ENCODE results near the gene ADCY7.
A peak's percentile ranks its signal among the peaks of the same experiment; 100 is the strongest.
"Not testable (repeated sequence)": the region's sequence is repeated elsewhere in the genome, so short reads cannot be mapped to it uniquely, and the experiment has no call there.

The ADCY7 gene

DNA sequence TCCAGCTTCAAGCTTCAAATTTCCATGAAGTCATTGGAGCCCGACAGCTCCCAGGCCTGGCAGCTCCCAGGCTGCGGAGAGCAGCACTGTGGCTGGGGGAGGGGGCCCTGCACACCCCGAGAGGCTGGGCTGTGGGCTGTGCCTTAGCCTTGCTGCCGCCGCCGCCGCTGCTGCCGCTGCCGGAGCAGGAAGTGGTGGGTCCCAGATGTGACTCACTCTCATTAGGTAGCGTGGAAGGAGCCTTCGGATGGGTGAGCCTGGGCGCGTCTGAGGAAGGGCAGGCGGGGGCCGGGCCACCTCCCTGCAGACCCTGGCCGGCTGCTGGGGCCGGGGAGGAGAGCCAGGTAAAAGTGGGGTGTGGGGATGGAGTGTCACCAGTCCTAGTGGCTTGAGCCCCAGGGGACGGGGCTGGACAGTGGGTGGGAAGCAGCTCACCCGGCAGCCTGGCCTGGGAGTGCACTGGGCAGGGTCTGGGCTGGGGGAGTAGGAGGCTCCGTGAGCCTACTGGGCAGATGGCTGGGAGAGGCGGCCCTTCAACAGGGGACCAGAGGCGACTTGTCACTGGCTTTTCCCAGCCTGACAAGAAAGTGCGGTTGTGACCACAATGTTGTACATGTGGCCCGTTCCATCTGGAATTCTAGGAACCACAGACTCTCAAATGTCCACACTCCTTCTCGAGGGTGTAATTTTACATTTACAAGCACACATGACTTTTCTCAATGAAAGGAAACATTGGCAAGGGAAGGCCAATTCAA lies at the start of gene ADCY7:
TSS of gene ADCY7 (plus strand) at position 215 of the 755 bp plus-strand sequence. CDS start 21,629 bp downstream, outside the sequence.
- FAIRE-seq: no peak
- TF ChIP-seq POLR2A (IDR thresholded peaks at IDR 0.05; ENCODE audit: low read depth, low read length): 0 out of 2 replicates have a peak, but pooled peaks have one; percentile 15
- peak; percentile 68 for DNase-seq (ENCODE audit: insufficient read length, low spot score)

DNA sequence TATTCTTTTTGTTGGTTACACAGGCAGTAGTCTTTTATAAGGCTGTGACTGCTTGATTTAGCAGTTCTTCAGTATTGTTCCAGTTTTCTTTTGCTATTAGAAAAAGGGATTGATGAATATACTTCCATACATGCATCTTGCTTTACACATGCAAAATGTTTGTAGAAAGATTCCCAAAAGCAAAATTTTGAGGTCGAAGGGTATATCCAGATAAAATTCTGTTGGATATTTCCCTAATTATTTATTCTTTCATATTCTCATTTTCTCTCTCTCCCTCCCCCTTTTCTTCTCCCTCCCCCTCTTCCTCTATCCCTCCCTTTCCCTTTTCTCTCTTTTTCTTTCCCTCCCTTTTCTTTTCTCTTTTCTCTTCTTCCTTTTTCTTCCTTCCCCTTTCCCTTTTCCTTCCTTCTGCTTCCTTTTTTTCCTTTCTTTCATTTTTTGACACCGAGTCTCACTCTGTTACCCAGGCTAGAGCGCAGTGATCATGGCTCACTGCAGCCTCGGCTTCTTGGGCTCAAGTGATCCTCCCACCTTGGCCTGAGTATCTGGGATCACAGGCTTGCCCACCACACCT lies 46.9 kb upstream of the ADCY7 start:
- no peak for TF ChIP-seq POLR2A (IDR thresholded peaks at IDR 0.05; ENCODE audit: low read depth, low read length)
- DNase-seq (ENCODE audit: insufficient read length, low spot score): no peak
- FAIRE-seq: no peak

DNA sequence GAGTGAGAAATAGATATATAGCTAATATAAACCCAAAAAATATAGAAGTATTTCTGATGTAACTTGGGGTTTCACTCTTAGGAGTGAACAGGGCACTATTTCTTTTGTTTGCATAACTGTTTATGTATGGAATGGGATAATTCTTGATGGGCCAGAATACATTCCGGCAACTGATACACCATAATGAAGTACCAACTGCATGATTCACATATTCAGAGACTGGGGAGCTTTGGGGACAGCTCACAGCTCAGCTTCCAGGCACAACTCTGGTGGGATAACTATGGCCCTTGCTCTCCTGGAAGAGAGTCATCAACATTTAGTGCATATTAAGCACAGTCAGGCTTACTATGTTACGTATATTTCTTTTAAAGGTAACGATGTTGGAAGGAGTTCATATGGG lies 42.1 kb upstream of the ADCY7 start:
- DNase-seq (ENCODE audit: insufficient read length, low spot score): no peak
- FAIRE-seq: no peak
- no peak for TF ChIP-seq POLR2A (IDR thresholded peaks at IDR 0.05; ENCODE audit: low read depth, low read length)

DNA sequence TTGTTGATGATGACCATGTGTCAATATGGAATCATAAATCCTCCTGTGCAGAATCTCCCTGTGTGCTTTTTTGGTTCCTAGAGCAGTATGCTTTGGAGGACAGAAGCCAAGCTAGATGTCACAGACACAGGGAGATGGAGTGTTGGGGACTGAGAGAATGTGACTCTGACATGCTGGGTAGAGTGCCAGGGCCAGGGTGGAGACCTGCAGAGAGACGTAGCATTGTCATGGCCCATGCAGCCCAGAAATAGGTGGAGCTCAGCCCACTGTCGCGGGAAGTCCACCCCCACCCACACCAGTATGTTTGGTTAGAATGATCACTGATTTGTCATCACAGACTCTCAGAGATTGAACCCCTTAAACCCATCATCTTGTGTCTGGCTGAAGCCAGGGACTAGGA lies 39.2 kb upstream of the ADCY7 start:
- FAIRE-seq (peak; percentile 55), DNase-seq (ENCODE audit: insufficient read length, low spot score) (no peak)
- no peak for TF ChIP-seq POLR2A (IDR thresholded peaks at IDR 0.05; ENCODE audit: low read depth, low read length)

DNA sequence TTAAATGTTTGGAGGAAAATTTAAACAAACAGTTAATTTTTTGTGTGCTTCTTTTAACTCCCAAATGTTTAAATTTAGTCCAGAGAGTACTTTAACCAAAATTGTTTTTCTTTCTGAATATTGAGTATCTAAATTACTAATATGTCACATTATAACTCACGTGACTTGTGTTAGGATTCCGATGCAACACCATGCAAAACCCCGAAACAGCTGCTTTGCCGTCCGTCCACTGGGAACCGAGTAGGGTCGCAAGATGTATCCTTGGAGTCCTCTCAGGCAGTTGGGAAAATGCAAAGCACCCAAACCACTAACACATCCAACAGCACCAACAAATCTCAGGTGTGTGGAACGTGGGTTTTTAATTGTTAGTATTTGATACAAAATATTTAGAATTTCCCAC lies 38.7 kb upstream of the ADCY7 start:
- FAIRE-seq (no peak), DNase-seq (ENCODE audit: insufficient read length, low spot score) (no peak)
- TF ChIP-seq POLR2A (IDR thresholded peaks at IDR 0.05; ENCODE audit: low read depth, low read length): no peak

DNA sequence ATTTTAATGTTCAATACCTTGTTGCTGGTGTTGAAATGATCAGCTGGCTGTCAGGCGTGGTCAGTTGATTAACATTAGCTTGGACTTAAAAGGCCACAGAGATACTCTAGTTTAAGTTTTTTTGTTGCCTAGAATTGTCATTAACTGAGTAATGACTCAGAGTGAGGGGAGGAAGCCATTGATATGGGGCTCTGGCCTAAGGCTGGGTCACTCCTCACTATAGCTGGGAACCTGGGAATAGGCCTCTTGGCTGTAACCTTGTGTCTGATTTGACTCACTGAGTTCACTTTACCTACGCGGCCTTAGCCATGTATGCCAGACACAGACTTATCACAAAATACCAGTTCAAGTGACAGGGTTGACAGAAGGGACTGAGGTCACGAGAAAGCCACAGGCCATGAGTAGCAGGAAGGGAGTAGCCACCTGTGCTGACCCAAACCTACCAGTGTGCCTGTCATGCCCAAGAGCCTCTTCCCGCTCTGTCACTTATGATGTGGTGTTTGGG lies 37.9 kb upstream of the ADCY7 start:
- FAIRE-seq (no peak), DNase-seq (ENCODE audit: insufficient read length, low spot score) (no peak)
- TF ChIP-seq POLR2A (IDR thresholded peaks at IDR 0.05; ENCODE audit: low read depth, low read length): no peak

DNA sequence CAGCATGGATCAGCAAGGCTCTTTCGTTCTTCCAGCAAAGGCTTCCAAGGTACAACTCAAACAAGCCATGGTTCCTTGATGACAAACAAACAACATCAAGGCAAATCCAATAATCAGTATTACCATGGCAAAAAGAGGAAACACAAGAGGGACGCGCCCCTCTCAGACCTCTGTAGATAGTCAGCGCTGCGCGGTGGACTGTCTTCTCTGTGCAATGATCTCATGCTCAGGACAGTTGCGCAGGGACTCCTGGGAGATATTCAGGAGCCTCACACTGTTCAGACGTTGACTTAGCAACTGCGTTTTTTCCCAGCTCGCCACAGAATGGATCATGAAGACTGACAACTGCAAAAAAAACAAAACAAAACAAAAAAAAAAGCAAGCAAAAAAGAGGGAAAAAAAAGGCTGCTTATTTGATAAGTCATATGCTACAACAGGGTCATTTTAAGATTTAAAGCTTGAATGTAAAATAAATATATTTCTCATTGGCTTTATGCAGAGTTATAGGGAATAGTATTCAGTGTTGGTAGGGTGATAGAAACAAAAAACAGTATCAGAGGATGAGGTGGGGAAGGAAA lies 37.1 kb upstream of the ADCY7 start:
- DNase-seq (ENCODE audit: insufficient read length, low spot score) (no peak), FAIRE-seq (no peak)
- no peak for TF ChIP-seq POLR2A (IDR thresholded peaks at IDR 0.05; ENCODE audit: low read depth, low read length)

DNA sequence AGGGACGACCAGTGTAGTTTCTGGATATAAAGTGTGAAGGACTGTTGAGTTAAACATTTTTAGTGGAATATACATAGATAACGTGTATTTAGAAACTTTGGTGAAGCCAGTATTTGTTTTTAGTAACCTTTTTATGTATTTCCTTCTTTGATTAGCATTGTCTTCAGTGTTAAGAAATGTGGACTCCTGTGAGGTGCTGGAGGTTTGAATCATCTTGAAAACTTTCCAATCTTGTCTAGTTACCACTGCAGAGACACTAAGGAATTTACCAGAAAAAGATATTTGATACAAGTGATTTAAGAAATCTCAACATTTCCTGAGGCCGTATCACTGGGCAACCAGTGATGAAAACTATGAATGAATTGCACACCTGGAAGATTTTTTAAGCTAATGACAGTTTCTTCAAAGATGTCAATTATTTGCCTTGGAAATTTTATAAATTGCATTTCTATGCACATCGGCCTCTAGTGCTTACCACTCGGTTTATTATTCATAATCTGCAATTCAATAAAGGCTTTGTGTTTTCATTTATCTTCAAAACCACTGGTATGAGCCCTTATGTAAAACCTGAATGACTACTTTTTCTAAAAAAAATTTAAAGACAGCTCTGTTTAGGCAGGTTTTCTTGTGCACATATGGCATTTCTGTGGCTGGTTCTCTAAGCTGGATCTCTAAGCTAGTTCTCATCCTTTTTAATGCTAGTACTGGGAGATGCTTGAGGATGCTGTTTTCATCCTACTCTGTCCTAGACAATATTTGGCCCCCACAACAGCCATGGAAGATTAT lies 31.4 kb upstream of the ADCY7 start:
- no peak for TF ChIP-seq POLR2A (IDR thresholded peaks at IDR 0.05; ENCODE audit: low read depth, low read length)
- peak; percentile 81 for FAIRE-seq
- DNase-seq (ENCODE audit: insufficient read length, low spot score): no peak

DNA sequence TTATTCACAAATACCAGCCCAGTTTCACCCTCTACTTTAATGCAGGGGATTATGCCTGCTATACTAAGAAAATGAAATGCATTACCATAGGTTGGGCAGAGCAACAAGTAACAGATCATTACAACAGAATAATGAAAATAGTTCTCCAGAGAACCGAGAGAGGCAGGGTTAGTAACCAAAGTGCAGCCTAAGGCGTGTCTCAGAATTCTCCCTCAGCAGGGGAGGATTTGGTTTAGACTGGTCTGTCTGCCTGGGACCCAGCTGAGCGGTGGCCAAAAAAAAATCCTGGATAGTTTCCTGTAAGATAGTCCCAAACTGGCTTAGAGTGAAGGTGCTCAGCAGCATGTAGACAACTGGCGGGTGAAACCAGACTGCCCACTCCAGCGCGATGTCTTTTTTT lies 30.8 kb upstream of the ADCY7 start:
- DNase-seq (ENCODE audit: insufficient read length, low spot score): no peak
- TF ChIP-seq POLR2A (IDR thresholded peaks at IDR 0.05; ENCODE audit: low read depth, low read length): no peak
- no peak for FAIRE-seq

DNA sequence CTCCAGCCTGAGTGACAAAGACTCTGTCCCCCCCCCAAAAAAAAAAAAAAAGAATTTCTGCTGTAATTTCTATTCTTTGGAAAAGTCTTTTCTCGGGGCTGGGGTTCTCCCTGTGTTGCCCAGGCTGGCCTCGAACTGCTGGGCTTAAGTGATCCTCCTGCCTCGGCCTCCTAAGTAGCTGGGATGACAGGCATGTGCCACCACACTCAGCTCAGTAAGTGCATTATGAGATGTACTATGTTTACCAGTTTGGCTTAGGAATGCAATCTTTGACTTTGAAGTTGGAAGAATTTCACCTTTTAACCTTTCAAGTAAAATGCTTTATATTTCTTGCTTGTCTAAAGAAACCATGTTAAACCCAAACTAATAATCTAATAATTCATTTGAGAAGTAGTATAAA lies 28.0 kb upstream of the ADCY7 start:
- no peak for FAIRE-seq

DNA sequence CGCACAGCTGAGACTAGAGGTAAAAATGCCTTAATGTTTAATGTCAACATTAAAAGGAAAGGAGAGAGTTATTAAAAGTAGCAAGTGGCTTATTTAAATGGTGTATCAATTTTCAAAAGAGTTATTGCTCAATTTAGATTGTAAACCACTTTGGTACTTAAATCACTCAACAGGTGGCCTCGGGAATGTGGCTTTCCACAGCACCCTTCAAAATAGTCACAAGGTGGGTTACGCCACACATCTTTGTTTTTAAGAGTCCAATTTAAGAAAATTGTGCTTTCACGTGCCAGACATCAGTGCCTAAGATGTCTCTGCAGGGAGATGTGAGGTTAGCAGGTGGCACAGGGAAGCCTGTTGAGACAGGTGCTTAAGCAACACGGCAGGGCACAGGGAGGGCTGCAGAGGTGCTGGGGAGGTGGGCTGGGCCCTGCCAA lies 27.5 kb upstream of the ADCY7 start:
- FAIRE-seq: no peak
- no peak for DNase-seq (ENCODE audit: insufficient read length, low spot score)
- no peak for TF ChIP-seq POLR2A (IDR thresholded peaks at IDR 0.05; ENCODE audit: low read depth, low read length)

More for the DNA sequence above, 28.0 kb upstream of the ADCY7 start:
- no peak for TF ChIP-seq POLR2A (IDR thresholded peaks at IDR 0.05; ENCODE audit: low read depth, low read length)
- DNase-seq (ENCODE audit: insufficient read length, low spot score): no peak

DNA sequence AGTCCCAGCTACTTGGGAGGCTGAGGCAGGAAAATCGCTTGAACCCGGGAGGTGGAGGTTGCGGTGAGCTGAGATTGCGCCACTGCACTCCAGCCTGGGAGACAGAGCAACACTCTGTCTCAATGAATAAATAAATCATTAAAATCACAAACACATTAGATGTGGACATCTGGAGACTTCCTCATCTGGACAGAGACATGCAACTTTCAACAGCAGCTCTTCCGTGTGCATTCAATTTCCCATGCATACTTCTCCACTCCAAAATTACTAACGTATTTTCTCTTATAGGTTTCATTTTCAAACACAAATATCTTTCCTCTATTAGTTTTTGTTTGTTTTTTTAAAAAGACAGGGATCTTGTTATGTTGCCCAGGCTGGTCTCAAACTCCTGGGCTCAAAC lies 23.3 kb upstream of the ADCY7 start:
- not testable (repeated sequence) for FAIRE-seq; DNase-seq (ENCODE audit: insufficient read length, low spot score)

DNA sequence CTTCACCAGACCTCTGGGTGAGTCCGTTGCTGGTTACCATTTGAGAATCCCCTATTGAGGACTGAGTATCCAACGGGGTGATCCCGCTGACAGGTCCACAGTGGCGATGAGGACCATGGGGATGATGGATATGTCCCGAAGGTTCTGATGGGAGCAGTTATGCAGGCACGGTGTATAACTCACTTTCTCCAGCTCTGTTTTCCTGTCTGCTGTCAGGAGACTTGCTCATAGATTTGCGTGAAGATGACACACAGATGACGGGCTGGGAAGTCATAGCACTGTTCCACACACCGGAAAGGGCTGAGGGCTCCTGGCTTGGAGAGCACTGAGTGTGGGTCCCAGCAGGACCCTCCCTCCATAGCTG lies 22.2 kb upstream of the ADCY7 start:
- no peak for TF ChIP-seq POLR2A (IDR thresholded peaks at IDR 0.05; ENCODE audit: low read depth, low read length)
- DNase-seq (ENCODE audit: insufficient read length, low spot score) (peak; percentile 81), FAIRE-seq (no peak)
